Upper lobe of left lung (tissue), 6 donors: ENCODE data around the gene RTEL1. TPM values are rescaled to one million over a fixed set of nuclear protein-coding genes. Genes with fewer than 3 reads are reported as not detected.
"Not testable (repeated sequence)": the region's sequence is repeated elsewhere in the genome, so short reads cannot be mapped to it uniquely, and the experiment has no call there.

Experiments used
- ATAC-seq, 2 donors: fragments of 200-7000 bp; cut with Tn5 transposase; one replicate each; pipeline ENCODE4 v1.9.1; 2022; ENCODE audit warnings: mild to moderate bottlenecking in 2 of 2, moderate library complexity in 2 of 2; ENCODE audit not compliant: low FRiP score in 2 of 2
- DNase-seq, 2 donors: peaks; one replicate each; pipeline ENCODE4 v3.0.0-alpha.2; 2019 to 2020
- H3K27ac ChIP-seq, 4 donors: fragments of 200-600 bp; sonication (generic); one replicate each; pipeline ENCODE4 v1.5.1; 2016 to 2019
- H3K27me3 ChIP-seq, 4 donors: fragments of 200-600 bp; sonication (generic); one replicate each; pipeline ENCODE4 v1.5.1; 2017 to 2019
- H3K36me3 ChIP-seq, 4 donors: fragments of 200-600 bp; sonication (generic); one replicate each; pipeline ENCODE4 v1.5.1; 2016 to 2019
- H3K4me1 ChIP-seq, 4 donors: fragments of 200-600 bp; sonication (generic); one replicate each; pipeline ENCODE4 v1.5.1; 2018 to 2019
- H3K4me3 ChIP-seq, 4 donors: fragments of 200-600 bp; sonication (generic); one replicate each; pipeline ENCODE4 v1.5.1; 2017 to 2019; ENCODE audit warnings: mild to moderate bottlenecking in 2 of 4, moderate library complexity in 1 of 4
- H3K9me3 ChIP-seq, 4 donors: fragments of 200-600 bp; sonication (generic); one replicate each; pipeline ENCODE4 v1.5.1; 2018 to 2019
- CTCF ChIP-seq, 6 experiments: fragments of 450-650 bp in 4 of 6; fragments of 200-600 bp in 2 of 6; sonication (generic) in 2 of 6; IDR thresholded peaks; one replicate each; pipeline ENCODE4 v1.5.1; 2016 to 2019; ENCODE audit warnings: antibody characterized with exemption in 6 of 6
- EP300 ChIP-seq, 4 donors: sonication (generic); formaldehyde crosslinking; IDR thresholded peaks; one replicate each; pipeline ENCODE4 v1.5.1; 2017; ENCODE audit warnings: antibody characterized with exemption in 4 of 4, control low read depth in 2 of 4
- POLR2A ChIP-seq, 4 donors: fragments of 450-650 bp; IDR thresholded peaks; one replicate each; pipeline ENCODE4 v1.5.1; 2016 to 2017; ENCODE audit warnings: antibody characterized with exemption in 4 of 4, mild to moderate bottlenecking in 2 of 4
- POLR2AphosphoS5 ChIP-seq, 2 donors: sonication (generic); formaldehyde crosslinking; IDR thresholded peaks; one replicate each; pipeline ENCODE4 v1.5.1; 2017; ENCODE audit warnings: antibody characterized with exemption in 2 of 2
- WGBS, 2 donors: methylation state at CpG; one replicate each; pipeline ENCODE4 v1.1.5; 2017 to 2018; 5-methylcytosine and 5-hydroxymethylcytosine counted together
- total RNA-seq, 6 donors: library from RNA; depleted of rRNA in 4 of 6; stranded (reverse); fragments of >200 nt in 4 of 6; gene quantifications; one replicate each; pipeline versions ENCODE4 v1.1.0 to v1.2.1, GENCODE V29; 2016 to 2021
- donor health status: DM: no; HTN: no; CAD: no; lungs with moderate emphysema.
- donor health status: DM: no; HTN: yes; CAD: no; lungs with severe emphysema.

The RTEL1 gene
- total RNA-seq, 6 donors from 2014 or later = 8.6 to 73.3 (median 32.5) TPM

GRCh38 chr20:63627751-63628245, 30.3 kb upstream of the RTEL1 start:
- Histone ChIP-seq H3K27me3 (no peaks in the 10 kb centered on the region), H3K36me3 (peaks cover 0 to 5% (median 0%) of the 10 kb centered on the region in 4 donors), H3K27ac (peak overlapping the region; percentile 95 to 99 (median 97)), H3K9me3 (no peaks in the 10 kb centered on the region), H3K4me3 (peak overlapping the region; percentile 83 to 100 (median 95)), H3K4me1 (peaks cover 20 to 51% (median 24%) of the 10 kb centered on the region in 4 donors)
- 21 to 34% methylated on average over 7 to 24 of the region's 28 CpGs for WGBS, 2 donors
- ATAC-seq (peak in 1 of 2 donors; percentile 5), DNase-seq (peak in 1 of 2 donors; percentile 84)
- no peak for TF ChIP-seq CTCF (IDR thresholded peaks at IDR 0.05)
- no peak for TF ChIP-seq POLR2AphosphoS5 (IDR thresholded peaks at IDR 0.05)
- TF ChIP-seq POLR2A (IDR thresholded peaks at IDR 0.05) = no peak
- TF ChIP-seq EP300 (IDR thresholded peaks at IDR 0.05) = no peak

- no peaks in the 10 kb centered on the region for H3K9me3 ChIP-seq
- peak in 1 of 2 donors; percentile 68 for DNase-seq
These were observed 29.7 kb upstream of the RTEL1 start for GRCh38 chr20:63628246-63628975.

GRCh38 chr20:63630956-63631355, 27.2 kb upstream of the RTEL1 start:
- DNase-seq = not testable (repeated sequence)

More at GRCh38 chr20:63628246-63628975, 29.7 kb upstream of the RTEL1 start:
- ATAC-seq = peak; percentile 68 to 78
- TF ChIP-seq EP300 (IDR thresholded peaks at IDR 0.05) (no peak), CTCF (IDR thresholded peaks at IDR 0.05) (no peak), POLR2A (IDR thresholded peaks at IDR 0.05) (peak in 1 of 4 donors; percentile 26), POLR2AphosphoS5 (IDR thresholded peaks at IDR 0.05) (peak in 1 of 2 donors; percentile 29)
- H3K4me1 ChIP-seq = peaks cover 20 to 57% (median 25%) of the 10 kb centered on the region in 4 donors
- H3K27me3 ChIP-seq = no peaks in the 10 kb centered on the region
- 24 to 40% methylated on average over 20 of the region's 22 CpGs for WGBS, 2 donors
- H3K27ac ChIP-seq = peak overlapping the region; percentile 95 to 99 (median 97)
- peak overlapping the region; percentile 83 to 100 (median 95) for H3K4me3 ChIP-seq
- H3K36me3 ChIP-seq = no peaks in the 10 kb centered on the region

GRCh38 chr20:63631426-63631825, 26.7 kb upstream of the RTEL1 start:
- not testable (repeated sequence) for H3K9me3 ChIP-seq, ATAC-seq, H3K36me3 ChIP-seq, H3K4me3 ChIP-seq, H3K27me3 ChIP-seq, DNase-seq
- peak overlapping the region; percentile 35 to 82 (median 66) for H3K27ac ChIP-seq
- H3K4me1 ChIP-seq = peaks cover 18 to 61% (median 22%) of the 10 kb centered on the region in 4 donors
- TF ChIP-seq EP300 (IDR thresholded peaks at IDR 0.05) (peak in 1 of 4 donors; percentile 33), POLR2AphosphoS5 (IDR thresholded peaks at IDR 0.05) (peak in 1 of 2 donors; percentile 31)
- WGBS, 2 donors = 59 to 62% methylated on average over 10 of the region's 10 CpGs

More at GRCh38 chr20:63630956-63631355, 27.2 kb upstream of the RTEL1 start:
- H3K36me3 ChIP-seq, ATAC-seq, H3K4me3 ChIP-seq, H3K9me3 ChIP-seq, H3K27me3 ChIP-seq: not testable (repeated sequence)
- H3K4me1 ChIP-seq = peaks cover 18 to 64% (median 22%) of the 10 kb centered on the region in 4 donors
- WGBS, 2 donors = 89 to 98% methylated on average over 6 of the region's 6 CpGs
- H3K27ac ChIP-seq = peak overlapping the region; percentile 35 to 82 (median 66)

GRCh38 chr20:63633732-63634131, 24.4 kb upstream of the RTEL1 start:
- ATAC-seq = no peak
- no peaks in the 10 kb centered on the region for H3K27me3 ChIP-seq
- no peaks in the 10 kb centered on the region for H3K36me3 ChIP-seq
- H3K4me3 ChIP-seq = no peak overlapping the region
- WGBS, 2 donors = 70% methylated on average over 9 of the region's 9 CpGs
- peaks cover 13 to 54% (median 28%) of the 10 kb centered on the region in 4 donors for H3K4me1 ChIP-seq
- peak overlapping the region in 2 of 4 donors; percentile 8 to 40 for H3K27ac ChIP-seq
- TF ChIP-seq POLR2A (IDR thresholded peaks at IDR 0.05) (no peak), EP300 (IDR thresholded peaks at IDR 0.05) (no peak), POLR2AphosphoS5 (IDR thresholded peaks at IDR 0.05) (no peak), CTCF (IDR thresholded peaks at IDR 0.05) (no peak)
- DNase-seq = no peak
- H3K9me3 ChIP-seq = no peaks in the 10 kb centered on the region
